IPS-NIHi11 (cell line): ENCODE results near the gene TP53BP1.
"Not testable (repeated sequence)": the region's sequence is repeated elsewhere in the genome, so short reads cannot be mapped to it uniquely, and the experiment has no call there.

Experiments used
- DNase-seq: peaks from one replicate; pipeline ENCODE4 v3.0.0; 2012; ENCODE audit warnings: mixed read lengths, low spot score

The TP53BP1 gene

GRCh38 chr15:43492673-43493601 lies at the start of gene TP53BP1:
Gene TP53BP1, minus strand, starts transcription at chr15:43493156. Its CDS starts 113 bp downstream, at chr15:43493043.
- peak; percentile 99 for DNase-seq

GRCh38 chr15:43541785-43542184 lies 48.8 kb upstream of the TP53BP1 start:
- no peak for DNase-seq

GRCh38 chr15:43538091-43538490 lies 45.1 kb upstream of the TP53BP1 start:
- no peak for DNase-seq

- DNase-seq = no peak
Measured at GRCh38 chr15:43534897-43535296, 41.9 kb upstream of the TP53BP1 start.

- DNase-seq = not testable (repeated sequence)
Measured at GRCh38 chr15:43532826-43533225, 39.9 kb upstream of the TP53BP1 start.

GRCh38 chr15:43531018-43531670 lies 38.2 kb upstream of the TP53BP1 start:
- peak; percentile 66 for DNase-seq

- DNase-seq = no peak
Measured at GRCh38 chr15:43529587-43530345, 36.8 kb upstream of the TP53BP1 start.

- no peak for DNase-seq
Measured at GRCh38 chr15:43529141-43529540, 36.2 kb upstream of the TP53BP1 start.

GRCh38 chr15:43528542-43529007 lies 35.6 kb upstream of the TP53BP1 start:
- DNase-seq = no peak

- no peak for DNase-seq
Measured at GRCh38 chr15:43527802-43528541, 35.0 kb upstream of the TP53BP1 start.

- no peak for DNase-seq
Measured at GRCh38 chr15:43527016-43527801, 34.3 kb upstream of the TP53BP1 start.

GRCh38 chr15:43526261-43526930 lies 33.4 kb upstream of the TP53BP1 start:
- DNase-seq = no peak

- no peak for DNase-seq
Measured at GRCh38 chr15:43525131-43525530, 32.2 kb upstream of the TP53BP1 start.

- DNase-seq = no peak
Measured at GRCh38 chr15:43524254-43524845, 31.4 kb upstream of the TP53BP1 start.

- no peak for DNase-seq
Measured at GRCh38 chr15:43523646-43524045, 30.7 kb upstream of the TP53BP1 start.

- DNase-seq = no peak
Measured at GRCh38 chr15:43522247-43522646, 29.3 kb upstream of the TP53BP1 start.

GRCh38 chr15:43521419-43521818 lies 28.5 kb upstream of the TP53BP1 start:
- no peak for DNase-seq

GRCh38 chr15:43520138-43520537 lies 27.2 kb upstream of the TP53BP1 start:
- DNase-seq = no peak

- DNase-seq = no peak
Measured at GRCh38 chr15:43519196-43519595, 26.2 kb upstream of the TP53BP1 start.
